GM21737 (cell line): Measurements from ENCODE around the gene MTG1.
A peak's percentile ranks its signal among the peaks of the same experiment; 100 is the strongest.
"Not testable (repeated sequence)": the region's sequence is repeated elsewhere in the genome, so short reads cannot be mapped to it uniquely, and the experiment has no call there.

Experiments used
- ATAC-seq: cut with Tn5 transposase; IDR thresholded peaks from one replicate; pipeline ENCODE4 v1.9.1; 2021; ENCODE audit warnings: mild to moderate bottlenecking, moderate library complexity; ENCODE audit not compliant: unreplicated experiment

Gene MTG1

GRCh38 chr10:133399123-133399601 is 5.2 kb downstream of the MTG1 start:
- no peak for ATAC-seq

GRCh38 chr10:133400624-133401424 is 6.9 kb downstream of the MTG1 start:
- peak; percentile 51 for ATAC-seq

- no peak for ATAC-seq
These were observed 7.5 kb downstream of the MTG1 start for GRCh38 chr10:133401500-133401899.

DNA sequence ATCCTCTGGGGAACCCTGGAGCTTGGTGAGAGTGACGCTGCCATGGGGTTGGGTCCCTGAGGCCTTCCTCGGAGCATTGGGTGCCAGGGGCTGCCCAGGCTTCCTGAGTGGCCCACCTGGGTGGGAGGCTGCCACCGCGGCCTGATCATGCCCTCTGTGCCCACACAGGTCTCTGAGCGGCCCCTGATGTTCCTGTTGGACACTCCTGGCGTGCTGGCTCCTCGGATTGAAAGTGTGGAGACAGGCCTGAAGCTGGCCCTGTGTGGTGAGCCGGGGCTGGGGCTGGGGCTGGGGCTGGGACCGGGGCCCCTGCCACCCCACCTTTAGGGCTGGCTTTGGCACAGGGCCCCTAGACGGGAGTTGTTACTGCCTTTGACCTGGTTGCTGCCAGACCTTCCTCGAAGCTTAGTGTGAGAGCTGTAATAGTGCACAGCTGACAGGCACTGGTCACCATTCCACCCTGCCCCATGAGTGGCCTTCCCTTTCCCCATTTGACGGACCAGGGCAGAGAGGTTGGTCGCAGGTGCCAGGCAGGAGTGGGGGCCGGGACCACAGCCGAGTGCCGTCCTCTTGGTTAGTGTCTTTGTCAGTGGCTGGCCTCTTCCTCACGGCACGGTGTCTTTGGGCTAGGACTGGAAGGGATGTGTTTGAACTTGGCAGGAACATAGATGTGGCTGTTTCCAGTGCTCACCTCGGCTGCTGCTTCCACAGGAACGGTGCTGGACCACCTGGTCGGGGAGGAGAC is 8.2 kb downstream of the MTG1 start:
- no peak for ATAC-seq

DNA sequence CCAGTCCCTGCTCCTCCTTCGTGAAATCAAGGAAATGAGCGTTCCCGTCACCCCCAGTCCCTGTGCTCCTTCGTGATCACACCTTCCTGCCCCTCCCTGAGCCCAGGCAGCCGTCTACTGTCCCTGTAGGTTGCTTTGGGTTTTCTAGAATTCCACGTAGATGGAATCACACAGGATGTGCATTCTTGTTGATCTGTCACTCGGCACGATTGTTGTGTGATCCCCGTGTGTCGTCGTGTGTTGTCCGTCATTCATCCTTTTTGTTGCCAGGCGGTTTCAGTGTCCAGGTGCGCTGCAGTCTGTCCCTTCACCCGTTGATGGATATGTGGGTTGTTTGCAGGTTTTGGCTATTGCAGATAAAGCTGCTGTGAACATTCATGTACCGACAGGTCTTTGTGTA is 9.4 kb downstream of the MTG1 start:
- no peak for ATAC-seq

- ATAC-seq: no peak
These were observed 9.8 kb downstream of the MTG1 start for GRCh38 chr10:133403784-133404183.

GRCh38 chr10:133405272-133405671 is 11.3 kb downstream of the MTG1 start:
- no peak for ATAC-seq

DNA sequence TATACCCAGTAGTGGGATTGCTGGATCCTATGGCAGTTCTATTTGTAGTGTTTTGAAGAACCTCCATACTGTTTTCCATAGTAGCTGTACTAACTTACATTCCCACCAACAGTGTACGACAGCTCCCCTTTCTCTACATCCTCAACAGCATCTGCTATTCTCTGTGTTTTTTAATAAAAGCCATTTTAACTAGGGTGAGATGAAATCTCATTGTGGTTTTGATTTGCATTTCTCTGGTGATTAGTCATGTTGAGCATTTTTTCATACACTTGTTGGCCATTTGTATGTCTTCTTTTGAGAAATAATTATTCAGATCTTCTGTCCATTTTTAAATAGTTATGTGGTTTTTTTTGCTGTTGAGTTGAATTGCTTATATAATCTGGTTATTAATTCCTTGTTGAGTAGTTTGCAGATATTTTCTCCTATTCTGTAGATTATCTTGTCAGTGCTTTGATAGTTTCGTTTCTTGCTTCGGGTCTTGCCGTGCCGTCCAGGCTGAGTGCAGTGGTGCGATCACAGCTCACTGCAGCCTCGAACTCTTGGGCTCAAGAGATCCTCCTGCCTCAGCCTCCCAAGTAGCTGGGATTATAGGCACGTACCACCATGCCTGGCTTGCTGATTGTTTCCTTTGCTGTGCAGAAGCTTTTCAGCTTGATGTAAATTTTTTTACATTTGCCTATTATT is 12.0 kb downstream of the MTG1 start:
- ATAC-seq: peak; percentile 41

DNA sequence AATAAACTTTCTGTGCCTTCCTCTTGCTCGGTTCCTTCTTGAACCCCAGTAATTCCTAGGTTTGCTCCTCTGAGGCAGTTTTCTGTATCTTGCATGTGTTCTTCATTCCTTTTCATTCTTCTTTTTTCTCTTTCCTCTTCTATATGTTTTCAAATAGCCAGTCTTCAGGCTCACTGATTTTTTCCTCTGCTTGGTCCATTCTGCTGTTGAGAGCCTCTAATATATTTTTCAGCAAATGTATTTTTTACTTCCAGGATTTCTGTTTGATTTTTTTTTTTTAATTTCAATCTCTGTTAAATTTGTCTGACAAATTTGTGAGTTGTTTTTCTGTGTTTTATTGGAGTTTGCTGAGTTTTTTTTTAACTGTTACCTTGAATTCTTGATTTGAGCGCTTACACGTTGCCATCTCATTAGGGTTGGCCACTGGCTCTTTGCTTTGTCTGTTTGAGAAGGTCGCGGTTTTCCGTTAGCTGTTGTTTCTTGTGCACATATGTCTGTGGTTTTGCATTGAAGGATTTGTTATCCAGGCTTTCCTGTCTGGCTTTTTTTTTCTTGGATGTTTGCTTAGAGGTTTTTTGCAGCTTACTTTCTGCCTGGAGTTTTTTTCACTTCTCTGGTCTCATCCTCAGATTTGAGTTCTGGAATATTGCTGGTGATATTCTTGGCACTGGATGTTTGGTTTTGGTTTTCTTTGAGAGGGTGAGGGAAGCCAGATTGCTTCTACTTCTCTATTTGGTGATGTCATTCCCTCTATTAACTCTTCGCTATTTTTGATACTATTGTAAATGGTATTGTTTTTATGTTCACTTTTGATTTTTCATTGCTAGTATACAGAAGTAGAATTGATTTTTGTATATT is 17.8 kb downstream of the MTG1 start:
- no peak for ATAC-seq

DNA sequence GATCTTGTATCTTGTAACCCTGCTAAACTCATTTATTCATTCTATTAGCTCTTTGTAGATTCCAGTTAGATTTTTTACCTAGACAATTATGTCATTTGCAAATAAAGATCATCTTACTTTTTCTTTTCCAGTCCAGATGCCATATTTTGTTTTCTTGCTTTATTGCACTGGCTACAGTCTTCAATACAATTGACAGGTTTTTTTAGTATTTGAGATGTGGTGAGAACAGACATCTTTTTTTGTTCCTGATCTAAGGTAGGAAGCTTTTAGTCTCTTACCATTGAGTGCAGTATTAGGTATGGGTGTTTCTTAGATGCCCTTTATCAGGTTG is 18.4 kb downstream of the MTG1 start:
- no peak for ATAC-seq

DNA sequence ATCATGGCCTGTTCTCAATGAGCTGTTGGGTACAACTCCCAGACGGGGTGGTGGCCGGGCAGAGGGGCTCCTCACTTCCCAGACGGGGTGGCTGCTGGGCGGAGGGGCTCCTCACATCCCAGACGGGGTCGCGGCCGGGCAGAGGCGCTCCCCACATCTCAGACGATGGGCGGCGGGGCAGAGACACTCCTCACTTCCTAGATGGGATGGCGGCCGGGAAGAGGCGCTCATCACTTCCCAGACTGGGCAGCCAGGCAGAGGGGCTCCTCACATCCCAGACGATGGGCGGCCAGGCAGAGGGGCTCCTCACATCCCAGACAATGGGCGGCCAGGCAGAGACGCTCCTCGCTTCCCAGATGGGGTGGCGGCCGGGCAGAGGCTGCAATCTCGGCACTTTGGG is 20.4 kb downstream of the MTG1 start:
- ATAC-seq: not testable (repeated sequence)

- no peak for ATAC-seq
These were observed 21.8 kb downstream of the MTG1 start for GRCh38 chr10:133415752-133416151.

DNA sequence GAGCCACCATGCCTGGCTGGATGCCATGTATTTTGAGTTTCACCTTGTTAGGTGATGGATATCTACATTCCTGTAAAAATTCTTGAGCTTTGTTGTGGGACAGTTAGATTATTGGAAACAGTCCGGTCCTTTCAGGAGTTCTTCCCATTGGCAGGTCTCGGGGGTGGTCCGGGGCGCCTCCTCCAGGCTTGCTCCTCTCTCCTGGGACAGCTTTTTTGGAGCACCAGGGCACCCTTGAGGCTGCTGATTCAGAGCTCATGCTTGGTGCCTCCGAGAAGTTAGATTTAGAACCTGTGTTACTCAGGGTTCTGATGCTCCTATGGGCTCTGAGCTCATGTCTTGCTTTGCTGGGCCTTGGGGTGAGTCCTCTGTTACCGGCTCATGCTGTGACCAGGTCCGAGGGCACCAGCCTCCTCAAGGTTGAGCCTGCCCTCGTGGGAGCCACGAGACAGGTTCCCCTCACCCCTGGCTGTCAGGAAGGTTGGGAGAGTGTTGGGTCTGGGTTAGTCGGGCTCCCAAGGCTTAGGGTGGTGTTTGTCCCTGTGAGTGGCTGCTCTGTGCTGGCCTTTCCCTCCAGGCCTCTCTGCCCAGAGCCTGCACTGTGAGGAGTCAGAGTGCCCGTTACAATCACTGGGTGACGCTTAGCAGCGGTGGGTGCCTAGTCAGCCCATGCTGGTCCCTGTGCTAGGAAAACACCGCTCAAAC is 24.5 kb downstream of the MTG1 start:
- no peak for ATAC-seq

DNA sequence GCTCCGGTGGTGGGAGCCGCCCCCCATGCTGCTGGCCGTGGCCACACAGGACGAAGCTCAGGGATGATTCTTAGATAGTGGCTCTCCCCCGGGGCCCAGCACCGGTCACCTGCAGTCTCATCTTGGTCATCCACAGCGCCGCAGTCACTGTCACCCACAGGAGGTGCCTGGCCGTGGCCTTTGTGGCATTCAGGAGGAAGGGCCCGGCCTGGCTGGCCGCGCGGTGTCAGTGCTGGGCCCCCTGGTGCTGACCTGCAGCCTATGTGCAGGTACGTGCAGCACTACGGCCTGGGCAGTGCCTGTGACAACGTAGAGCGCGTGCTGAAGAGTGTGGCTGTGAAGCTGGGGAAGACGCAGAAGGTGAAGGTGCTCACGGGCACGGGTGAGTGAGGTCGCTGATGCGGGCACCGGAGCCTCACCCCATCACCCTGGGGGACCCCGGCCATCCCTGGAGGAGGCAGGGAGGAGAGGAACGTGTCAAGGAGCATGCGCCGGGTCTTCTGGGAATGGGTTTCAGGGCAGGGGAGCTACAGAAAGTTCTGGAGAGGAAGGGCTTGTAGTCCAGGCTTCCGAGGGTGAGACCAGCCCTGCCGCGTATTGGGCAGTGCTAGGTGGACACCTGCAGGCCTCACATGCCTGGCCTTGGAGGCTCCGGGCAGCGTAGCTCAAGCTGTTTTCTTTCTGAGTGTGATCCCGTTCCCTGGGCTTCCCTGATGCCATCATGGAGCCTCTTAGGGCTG is 25.4 kb downstream of the MTG1 start:
- ATAC-seq: no peak

GRCh38 chr10:133420028-133420427 is 26.1 kb downstream of the MTG1 start:
- ATAC-seq: no peak

- no peak for ATAC-seq
These were observed 26.6 kb downstream of the MTG1 start for GRCh38 chr10:133420579-133420978.

- ATAC-seq: no peak
These were observed 27.6 kb downstream of the MTG1 start for GRCh38 chr10:133421336-133422222.

- ATAC-seq: no peak
These were observed 28.4 kb downstream of the MTG1 start for GRCh38 chr10:133422223-133422806.
